ENCODE measurements around the gene SEM1. TPM values are rescaled to one million over a fixed set of nuclear protein-coding genes. Genes with fewer than 3 reads are reported as not detected.

The SEM1 gene
- total and polyA plus RNA-seq, 2 of the 4 experiments (the other 2 are of a cell fraction): 17.2 to 38.0 TPM

DNA sequence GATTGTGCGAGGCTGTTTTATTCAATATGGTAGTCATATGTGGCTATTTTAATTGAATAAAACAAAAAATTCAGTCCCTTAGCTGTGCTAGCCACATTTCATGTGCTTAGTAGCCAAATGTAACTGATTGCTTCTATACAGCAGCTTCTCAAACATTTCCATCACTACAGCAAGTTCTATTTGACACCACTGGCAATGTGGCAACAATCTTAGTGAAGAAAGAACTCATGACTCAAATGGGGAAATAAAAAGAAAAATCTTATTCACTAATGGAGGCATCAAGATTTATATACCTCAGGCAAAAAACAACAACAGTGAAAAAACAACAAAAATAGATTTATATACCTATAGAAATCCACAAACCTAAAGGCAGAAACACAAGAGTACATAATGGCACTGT, 17.9 kb downstream of the SEM1 start:
- H4K91ac ChIP-seq (ENCODE audit: insufficient read depth, low read depth, low read length): no peak overlapping the region
- no peak overlapping the region for H4K8ac ChIP-seq (ENCODE audit: low read depth in 2 of 2, low read length in 2 of 2)
- no peak for ATAC-seq (ENCODE audit: low read depth)
- H2AK5ac ChIP-seq (ENCODE audit: low read depth, low read length): no peak overlapping the region
- no peak overlapping the region for H3K56ac ChIP-seq (ENCODE audit: extremely low read depth, insufficient read depth, low read length)
- no peaks in the 10 kb centered on the region for H3K27me3 ChIP-seq (ENCODE audit: control insufficient read depth, insufficient read depth, low read length)
- no peaks in the 10 kb centered on the region for H3K9me1 ChIP-seq (ENCODE audit: insufficient read depth, low read length)
- no peaks in the 10 kb centered on the region for H3K9me3 ChIP-seq (ENCODE audit: control insufficient read depth, insufficient read depth, low read length)
- H3K4ac ChIP-seq (ENCODE audit: low read depth, low read length): no peak overlapping the region
- no peak overlapping the region for H3K4me2 ChIP-seq (ENCODE audit: low read depth, low read length)
- DNase-seq: no peak
- no peak overlapping the region for H2BK15ac ChIP-seq (ENCODE audit: low read depth, low read length)
- in situ Hi-C loops (cut with MboI; ENCODE audit: low sequenced_read_pairs): no loop called here
- no peak overlapping the region for H4K5ac ChIP-seq (ENCODE audit: low read depth, low read length)
- H3K36me3 ChIP-seq (ENCODE audit: control insufficient read depth, insufficient read depth, low read length): peaks cover 5% of the 10 kb centered on the region; the same call in 1 of the 2 replicates
- WGBS, 2 experiments (ENCODE audit: extremely low coverage in 2 of 2, insufficient read length in 1 of 2): no CpG with 5 or more reads among the region's 1 CpG
- H4K20me1 ChIP-seq (ENCODE audit: insufficient read depth, low read length): no peaks in the 10 kb centered on the region
- H3K18ac ChIP-seq (ENCODE audit: low read depth, low read length): no peak overlapping the region
- ChIA-PET CTCF (no interaction called here), POLR2A (ENCODE audit: unreplicated experiment) (no interaction called here)
- intact Hi-C loops (cut with micrococcal nuclease): no loop called here
- no peak overlapping the region for H2BK120ac ChIP-seq (ENCODE audit: low read depth, low read length)
- dilution Hi-C loops (cut with HindIII; ENCODE audit: low sequenced_read_pairs, unreplicated experiment): no loop called here
- TF ChIP-seq MXI1 (IDR thresholded peaks at IDR 0.05; ENCODE audit: borderline replicate concordance, low read depth, low read length) (no peak), SMC3 (IDR thresholded peaks at IDR 0.05; ENCODE audit: low read depth, low read length) (no peak), CEBPB (IDR thresholded peaks at IDR 0.05; ENCODE audit: low read depth, low read length) (no peak), RFX5 (IDR thresholded peaks at IDR 0.05; ENCODE audit: low read depth, low read length) (no peak), RCOR1 (IDR thresholded peaks at IDR 0.05; ENCODE audit: insufficient replicate concordance, low read length) (no peak), NFE2L2 (IDR thresholded peaks at IDR 0.05; ENCODE audit: low read depth, low read length) (no peak), RAD21 (IDR thresholded peaks at IDR 0.05; ENCODE audit: low read length) (no peak), CHD1 (IDR thresholded peaks at IDR 0.05; ENCODE audit: low read depth, low read length) (no peak), MAZ (IDR thresholded peaks at IDR 0.05; ENCODE audit: borderline replicate concordance, low read depth, low read length) (no peak), FOS (IDR thresholded peaks at IDR 0.05; ENCODE audit: low read depth, low read length) (no peak), BHLHE40 (IDR thresholded peaks at IDR 0.05; ENCODE audit: low read depth, low read length) (no peak)
- TF ChIP-seq, protein P1, sequence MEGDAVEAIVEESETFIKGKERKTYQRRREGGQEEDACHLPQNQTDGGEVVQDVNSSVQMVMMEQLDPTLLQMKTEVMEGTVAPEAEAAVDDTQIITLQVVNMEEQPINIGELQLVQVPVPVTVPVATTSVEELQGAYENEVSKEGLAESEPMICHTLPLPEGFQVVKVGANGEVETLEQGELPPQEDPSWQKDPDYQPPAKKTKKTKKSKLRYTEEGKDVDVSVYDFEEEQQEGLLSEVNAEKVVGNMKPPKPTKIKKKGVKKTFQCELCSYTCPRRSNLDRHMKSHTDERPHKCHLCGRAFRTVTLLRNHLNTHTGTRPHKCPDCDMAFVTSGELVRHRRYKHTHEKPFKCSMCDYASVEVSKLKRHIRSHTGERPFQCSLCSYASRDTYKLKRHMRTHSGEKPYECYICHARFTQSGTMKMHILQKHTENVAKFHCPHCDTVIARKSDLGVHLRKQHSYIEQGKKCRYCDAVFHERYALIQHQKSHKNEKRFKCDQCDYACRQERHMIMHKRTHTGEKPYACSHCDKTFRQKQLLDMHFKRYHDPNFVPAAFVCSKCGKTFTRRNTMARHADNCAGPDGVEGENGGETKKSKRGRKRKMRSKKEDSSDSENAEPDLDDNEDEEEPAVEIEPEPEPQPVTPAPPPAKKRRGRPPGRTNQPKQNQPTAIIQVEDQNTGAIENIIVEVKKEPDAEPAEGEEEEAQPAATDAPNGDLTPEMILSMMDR (conservative IDR thresholded peaks at IDR 0.05; ENCODE audit: low read depth, low read length): no peak
- TF ChIP-seq, protein P2, sequence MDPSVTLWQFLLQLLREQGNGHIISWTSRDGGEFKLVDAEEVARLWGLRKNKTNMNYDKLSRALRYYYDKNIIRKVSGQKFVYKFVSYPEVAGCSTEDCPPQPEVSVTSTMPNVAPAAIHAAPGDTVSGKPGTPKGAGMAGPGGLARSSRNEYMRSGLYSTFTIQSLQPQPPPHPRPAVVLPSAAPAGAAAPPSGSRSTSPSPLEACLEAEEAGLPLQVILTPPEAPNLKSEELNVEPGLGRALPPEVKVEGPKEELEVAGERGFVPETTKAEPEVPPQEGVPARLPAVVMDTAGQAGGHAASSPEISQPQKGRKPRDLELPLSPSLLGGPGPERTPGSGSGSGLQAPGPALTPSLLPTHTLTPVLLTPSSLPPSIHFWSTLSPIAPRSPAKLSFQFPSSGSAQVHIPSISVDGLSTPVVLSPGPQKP (IDR thresholded peaks at IDR 0.05; ENCODE audit: borderline replicate concordance, low read depth, low read length): no peak
- TF ChIP-seq, protein P3, sequence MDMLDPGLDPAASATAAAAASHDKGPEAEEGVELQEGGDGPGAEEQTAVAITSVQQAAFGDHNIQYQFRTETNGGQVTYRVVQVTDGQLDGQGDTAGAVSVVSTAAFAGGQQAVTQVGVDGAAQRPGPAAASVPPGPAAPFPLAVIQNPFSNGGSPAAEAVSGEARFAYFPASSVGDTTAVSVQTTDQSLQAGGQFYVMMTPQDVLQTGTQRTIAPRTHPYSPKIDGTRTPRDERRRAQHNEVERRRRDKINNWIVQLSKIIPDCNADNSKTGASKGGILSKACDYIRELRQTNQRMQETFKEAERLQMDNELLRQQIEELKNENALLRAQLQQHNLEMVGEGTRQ (IDR thresholded peaks at IDR 0.05; ENCODE audit: low read depth, low read length): no peak
- H2AFZ ChIP-seq (replicated peaks; ENCODE audit: low read length, poor library complexity): no peak overlapping the region
- H3K79me1 ChIP-seq (ENCODE audit: low read depth in 1 of 2, low read length in 2 of 2): peaks cover 0 to 10% of the 10 kb centered on the region in 2 experiments; a peak in 3 of 4 replicates
- no peak overlapping the region for H2BK5ac ChIP-seq (ENCODE audit: low read depth, low read length, poor library complexity, severe bottlenecking)
- H3K4me1 ChIP-seq (ENCODE audit: control insufficient read depth, insufficient read depth, low read length): no peaks in the 10 kb centered on the region
- no peak overlapping the region for H3K27ac ChIP-seq (ENCODE audit: insufficient read depth, low read length)
- H2BK20ac ChIP-seq (ENCODE audit: low read depth, low read length): no peak overlapping the region
- no peak overlapping the region for H3K23ac ChIP-seq (ENCODE audit: low read depth, low read length)
- no peak overlapping the region for H3K9ac ChIP-seq (ENCODE audit: low read depth, low read length)
- H2AK9ac ChIP-seq (replicated peaks; ENCODE audit: low read depth, low read length, poor library complexity): no peak overlapping the region
- H3K4me3 ChIP-seq (ENCODE audit: insufficient read depth, low read depth, low read length): no peak overlapping the region
- no peak overlapping the region for H3K14ac ChIP-seq (replicated peaks; ENCODE audit: low read depth, low read length)
- BruUV-seq (replicated peaks): no TSS peak
